OCI-LY7 (cell line): ENCODE measurements around the gene NBR1. TPM values are rescaled to one million over a fixed set of nuclear protein-coding genes. Genes with fewer than 3 reads are reported as not detected.

Source experiments
- BruUV-seq: library from RNA; stranded (reverse); fragments of 400-500 nt; replicated peaks from 2 replicates; lab custom pipeline; 2021; lab: Mats Ljungman, UMichigan
- CTCF ChIA-PET: fragments of 300-600 bp; sonication (Branson Sonifier 250); formaldehyde crosslinking; loops from one replicate; lab custom pipeline; 2022; ENCODE audit warnings: antibody characterized with exemption; ENCODE audit not compliant: unreplicated experiment; lab: Charles Lee
- POLR2A ChIA-PET: fragments of 300-600 bp; sonication (Branson Sonifier 250); formaldehyde crosslinking; loops from one replicate; lab custom pipeline; 2022; ENCODE audit warnings: antibody characterized with exemption; lab: Charles Lee
- DNase-seq: peaks from one replicate; pipeline ENCODE4 v3.0.0-alpha.2; 2015; ENCODE audit warnings: low spot score
- H2AFZ ChIP-seq: fragments of 200-600 bp; sonication (generic), shearing (Covaris generic); 2 replicates; pipeline ENCODE4 v1.6.1; 2014; ENCODE audit warnings: mild to moderate bottlenecking, antibody characterized with exemption, low read length, moderate library complexity
- H3K27ac ChIP-seq: fragments of 200-600 bp; sonication (generic); 2 replicates; pipeline ENCODE4 v1.5.1; 2014; ENCODE audit warnings: mixed run types, low read depth, mild to moderate bottlenecking, moderate library complexity, low read length, inconsistent platforms; ENCODE audit not compliant: poor library complexity, severe bottlenecking
- H3K36me3 ChIP-seq: fragments of 200-600 bp; sonication (generic); 2 replicates; pipeline ENCODE4 v1.6.1; 2014; ENCODE audit warnings: mild to moderate bottlenecking, antibody characterized with exemption, low read length, moderate library complexity, mixed read lengths; ENCODE audit not compliant: insufficient read depth
- H3K4me1 ChIP-seq: fragments of 200-600 bp; sonication (generic); 2 replicates; pipeline ENCODE4 v1.5.1; 2014; ENCODE audit warnings: mild to moderate bottlenecking, low read length; ENCODE audit not compliant: insufficient read depth, poor library complexity, severe bottlenecking
- H3K4me2 ChIP-seq: fragments of 200-600 bp; sonication (generic); 2 replicates; pipeline ENCODE4 v1.6.1; 2014; ENCODE audit warnings: mild to moderate bottlenecking, low read length
- H3K4me3 ChIP-seq: fragments of 200-600 bp; sonication (generic); 2 replicates; pipeline ENCODE4 v1.5.1; 2014; ENCODE audit warnings: mild to moderate bottlenecking, low read depth, low read length; ENCODE audit not compliant: poor library complexity, severe bottlenecking
- H3K79me2 ChIP-seq: fragments of 200-600 bp; sonication (generic); 2 replicates; pipeline ENCODE4 v1.6.1; 2016; ENCODE audit warnings: low read depth, mild to moderate bottlenecking, low read length, moderate library complexity, mixed read lengths; ENCODE audit not compliant: insufficient read depth
- H3K9me2 ChIP-seq: fragments of 200-600 bp; sonication (generic); 2 replicates; pipeline ENCODE4 v1.6.1; 2016; ENCODE audit warnings: mild to moderate bottlenecking, low read length, mixed read lengths; ENCODE audit not compliant: insufficient read depth
- H3K9me3 ChIP-seq: fragments of 200-600 bp; sonication (generic); 2 replicates; pipeline ENCODE4 v1.6.1; 2014; ENCODE audit warnings: mild to moderate bottlenecking, mixed run types, low read length, mixed read lengths
- H4K20me1 ChIP-seq: fragments of 200-600 bp; sonication (generic); 2 replicates; pipeline ENCODE4 v1.6.1; 2014; ENCODE audit warnings: mild to moderate bottlenecking, antibody characterized with exemption, low read length, moderate library complexity, mixed read lengths; ENCODE audit not compliant: insufficient read depth
- EZH2phosphoT487 ChIP-seq: fragments of 200-600 bp; sonication (generic); IDR thresholded peaks from 2 replicates; pipeline ENCODE4 v1.6.1; 2018; ENCODE audit warnings: low read depth, borderline replicate concordance, mild to moderate bottlenecking, mixed run types, antibody characterized with exemption, low read length, moderate library complexity, mixed read lengths
- intact Hi-C: fragments of 100-400 bp; cut with micrococcal nuclease; formaldehyde crosslinking; loops from one replicate; pipeline ENCODE4 v1.10.0; 2022; ENCODE audit not compliant: unreplicated experiment
- total RNA-seq, 2 experiments: library from RNA; depleted of rRNA in 1 of 2; stranded (reverse); fragments of >200 nt in 1 of 2; shearing (Covaris generic) in 1 of 2; gene quantifications; 2 replicates each; pipeline ENCODE4 v1.2.3, GENCODE V29; 2014 to 2022
- TF ChIP-seq, protein P1 (sequence below): fragments of 200-600 bp; sonication (generic); conservative IDR thresholded peaks from 2 replicates; pipeline ENCODE4 v1.5.1; 2014; ENCODE audit warnings: mild to moderate bottlenecking, antibody characterized with exemption, low read length, moderate library complexity, mixed read lengths

The NBR1 gene
- total RNA-seq, 2 experiments from 2014 or later, result 16.2 to 38.6 TPM

GRCh38 chr17:43169561-43170139 lies 1.4 kb upstream of the NBR1 start:
- Histone ChIP-seq H3K4me2 (peak overlapping the region; percentile 86), H3K4me3 (peak overlapping the region; percentile 82), H3K9me2 (no peaks in the 10 kb centered on the region), H4K20me1 (no peaks in the 10 kb centered on the region), H3K4me1 (peaks cover 15% of the 10 kb centered on the region), H2AFZ (peak overlapping the region; percentile 38), H3K79me2 (peaks cover 35% of the 10 kb centered on the region; the same call in 1 of the 2 replicates), H3K27ac (peak overlapping the region; percentile 82), H3K36me3 (no peaks in the 10 kb centered on the region), H3K9me3 (no peaks in the 10 kb centered on the region)
- TF ChIP-seq EZH2phosphoT487, result no peak
- TF ChIP-seq, protein P1, sequence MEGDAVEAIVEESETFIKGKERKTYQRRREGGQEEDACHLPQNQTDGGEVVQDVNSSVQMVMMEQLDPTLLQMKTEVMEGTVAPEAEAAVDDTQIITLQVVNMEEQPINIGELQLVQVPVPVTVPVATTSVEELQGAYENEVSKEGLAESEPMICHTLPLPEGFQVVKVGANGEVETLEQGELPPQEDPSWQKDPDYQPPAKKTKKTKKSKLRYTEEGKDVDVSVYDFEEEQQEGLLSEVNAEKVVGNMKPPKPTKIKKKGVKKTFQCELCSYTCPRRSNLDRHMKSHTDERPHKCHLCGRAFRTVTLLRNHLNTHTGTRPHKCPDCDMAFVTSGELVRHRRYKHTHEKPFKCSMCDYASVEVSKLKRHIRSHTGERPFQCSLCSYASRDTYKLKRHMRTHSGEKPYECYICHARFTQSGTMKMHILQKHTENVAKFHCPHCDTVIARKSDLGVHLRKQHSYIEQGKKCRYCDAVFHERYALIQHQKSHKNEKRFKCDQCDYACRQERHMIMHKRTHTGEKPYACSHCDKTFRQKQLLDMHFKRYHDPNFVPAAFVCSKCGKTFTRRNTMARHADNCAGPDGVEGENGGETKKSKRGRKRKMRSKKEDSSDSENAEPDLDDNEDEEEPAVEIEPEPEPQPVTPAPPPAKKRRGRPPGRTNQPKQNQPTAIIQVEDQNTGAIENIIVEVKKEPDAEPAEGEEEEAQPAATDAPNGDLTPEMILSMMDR, result no peak
- intact Hi-C loops, result loop anchor here (1.0 kb wide), 2 partner anchors 44 to 145 kb away; partner anchors contain the start of gene BRCA1
- BruUV-seq, result no TSS peak
- peak; percentile 25 for DNase-seq
- ChIA-PET CTCF (no interaction called here), POLR2A (interaction anchor here (0.6 to 0.7 kb wide), 2 partner anchors 11 to 1374 kb away, joined by 4 to 6 read pairs; no protein-coding TSS in a partner anchor)

- H3K36me3 ChIP-seq, result no peaks in the 10 kb centered on the region
- H3K79me2 ChIP-seq, result peaks cover 35% of the 10 kb centered on the region; the same call in 1 of the 2 replicates
- CTCF ChIA-PET, result no interaction called here
- POLR2A ChIA-PET, result interaction anchor here (0.7 kb wide), 1 partner anchor 12 kb away, joined by 6 read pairs; no protein-coding TSS in a partner anchor
- peak overlapping the region; percentile 38 for H2AFZ ChIP-seq
- BruUV-seq, result no TSS peak
- H3K9me3 ChIP-seq, result no peaks in the 10 kb centered on the region
- H3K4me1 ChIP-seq, result peaks cover 15% of the 10 kb centered on the region
- H4K20me1 ChIP-seq, result no peaks in the 10 kb centered on the region
- H3K9me2 ChIP-seq, result no peaks in the 10 kb centered on the region
- peak; percentile 95 for DNase-seq
- peak overlapping the region; percentile 86 for H3K4me2 ChIP-seq
- peak overlapping the region; percentile 82 for H3K4me3 ChIP-seq
- peak overlapping the region; percentile 82 for H3K27ac ChIP-seq
- intact Hi-C loops, result loop anchor here (1.0 kb wide), 2 partner anchors 45 to 146 kb away; partner anchors contain the start of gene BRCA1
- TF ChIP-seq EZH2phosphoT487, result no peak
- TF ChIP-seq, protein P1, result no peak
These were observed 761 bp upstream of the NBR1 start for GRCh38 chr17:43170140-43170765.
